Nephron progenitor cell (in vitro differentiated cells): ENCODE data around the gene INHBB.

Source experiments
- DNase-seq: peaks from one replicate; pipeline ENCODE4 v3.0.0; 2021
- H3K27ac Mint-ChIP-seq: 2 replicates; pipeline ENCODE4 v1.8.0; 2021; ENCODE audit warnings: mild to moderate bottlenecking, moderate library complexity, mixed read lengths
- H3K27me3 Mint-ChIP-seq: 2 replicates; pipeline ENCODE4 v1.8.0; 2021; ENCODE audit warnings: mild to moderate bottlenecking, low read depth, mixed read lengths; ENCODE audit not compliant: poor library complexity
- H3K36me3 Mint-ChIP-seq: 2 replicates; pipeline ENCODE4 v1.8.0; 2021; ENCODE audit warnings: low read depth, mixed read lengths
- H3K4me1 Mint-ChIP-seq: 2 replicates; pipeline ENCODE4 v1.8.0; 2021; ENCODE audit warnings: mixed read lengths
- H3K4me3 Mint-ChIP-seq: 2 replicates; pipeline ENCODE4 v1.8.0; 2021; ENCODE audit warnings: mild to moderate bottlenecking, moderate library complexity, mixed read lengths
- H3K9me3 Mint-ChIP-seq: 2 replicates; pipeline ENCODE4 v1.8.0; 2021; ENCODE audit warnings: mild to moderate bottlenecking, moderate library complexity, mixed read lengths
- CTCF ChIP-seq: fragments of 200-600 bp; sonication (generic); IDR thresholded peaks from 2 replicates; pipeline ENCODE4 v1.5.0; 2021; ENCODE audit warnings: antibody characterized with exemption

The INHBB gene

GRCh38 chr2:120371969-120372625, 26.2 kb downstream of the INHBB start:
- H3K27ac Mint-ChIP-seq, result no peak overlapping the region
- H3K36me3 Mint-ChIP-seq, result no peaks in the 10 kb centered on the region
- H3K9me3 Mint-ChIP-seq, result no peaks in the 10 kb centered on the region
- DNase-seq, result no peak
- TF ChIP-seq CTCF, result no peak
- H3K4me1 Mint-ChIP-seq, result peaks cover 19% of the 10 kb centered on the region
- peaks cover 40% of the 10 kb centered on the region for H3K27me3 Mint-ChIP-seq
- H3K4me3 Mint-ChIP-seq, result no peak overlapping the region

- Mint-ChIP-seq H3K4me1 (peaks cover 23% of the 10 kb centered on the region), H3K4me3 (no peak overlapping the region), H3K36me3 (no peaks in the 10 kb centered on the region), H3K27ac (no peak overlapping the region), H3K9me3 (no peaks in the 10 kb centered on the region), H3K27me3 (peaks cover 44% of the 10 kb centered on the region)
- TF ChIP-seq CTCF, result no peak
- no peak for DNase-seq
Measured at GRCh38 chr2:120372816-120373215, 26.9 kb downstream of the INHBB start.

- TF ChIP-seq CTCF, result no peak
- no peak overlapping the region for H3K4me3 Mint-ChIP-seq
- peaks cover 46% of the 10 kb centered on the region for H3K27me3 Mint-ChIP-seq
- peaks cover 23% of the 10 kb centered on the region for H3K4me1 Mint-ChIP-seq
- H3K27ac Mint-ChIP-seq, result no peak overlapping the region
- no peaks in the 10 kb centered on the region for H3K9me3 Mint-ChIP-seq
- H3K36me3 Mint-ChIP-seq, result no peaks in the 10 kb centered on the region
- DNase-seq, result no peak
Measured at GRCh38 chr2:120373424-120373823, 27.5 kb downstream of the INHBB start.

DNA sequence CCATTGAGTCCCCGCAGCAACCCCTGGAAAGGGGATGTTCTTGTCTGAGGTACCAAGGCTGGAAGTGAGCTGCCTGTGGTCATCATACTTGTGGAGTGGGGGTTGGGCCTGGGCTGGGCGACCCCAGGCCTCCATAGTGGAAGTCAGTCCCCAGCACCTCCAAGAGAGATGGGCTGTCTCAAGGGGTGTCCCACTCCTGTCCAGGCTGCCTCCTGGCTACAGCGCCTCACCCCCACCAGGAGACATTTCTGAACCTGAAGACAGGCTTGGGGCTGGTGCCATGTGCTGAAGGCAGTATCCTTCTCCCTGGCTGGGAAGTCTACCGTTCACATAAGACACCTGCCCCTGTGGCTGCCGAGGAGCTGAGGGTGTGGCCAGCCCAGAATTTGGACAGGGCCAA, 28.9 kb downstream of the INHBB start:
- peaks cover 35% of the 10 kb centered on the region for H3K27me3 Mint-ChIP-seq
- H3K4me3 Mint-ChIP-seq, result no peak overlapping the region
- no peaks in the 10 kb centered on the region for H3K9me3 Mint-ChIP-seq
- TF ChIP-seq CTCF, result no peak
- no peak for DNase-seq
- no peak overlapping the region for H3K27ac Mint-ChIP-seq
- H3K4me1 Mint-ChIP-seq, result peaks cover 23% of the 10 kb centered on the region
- H3K36me3 Mint-ChIP-seq, result no peaks in the 10 kb centered on the region

DNA sequence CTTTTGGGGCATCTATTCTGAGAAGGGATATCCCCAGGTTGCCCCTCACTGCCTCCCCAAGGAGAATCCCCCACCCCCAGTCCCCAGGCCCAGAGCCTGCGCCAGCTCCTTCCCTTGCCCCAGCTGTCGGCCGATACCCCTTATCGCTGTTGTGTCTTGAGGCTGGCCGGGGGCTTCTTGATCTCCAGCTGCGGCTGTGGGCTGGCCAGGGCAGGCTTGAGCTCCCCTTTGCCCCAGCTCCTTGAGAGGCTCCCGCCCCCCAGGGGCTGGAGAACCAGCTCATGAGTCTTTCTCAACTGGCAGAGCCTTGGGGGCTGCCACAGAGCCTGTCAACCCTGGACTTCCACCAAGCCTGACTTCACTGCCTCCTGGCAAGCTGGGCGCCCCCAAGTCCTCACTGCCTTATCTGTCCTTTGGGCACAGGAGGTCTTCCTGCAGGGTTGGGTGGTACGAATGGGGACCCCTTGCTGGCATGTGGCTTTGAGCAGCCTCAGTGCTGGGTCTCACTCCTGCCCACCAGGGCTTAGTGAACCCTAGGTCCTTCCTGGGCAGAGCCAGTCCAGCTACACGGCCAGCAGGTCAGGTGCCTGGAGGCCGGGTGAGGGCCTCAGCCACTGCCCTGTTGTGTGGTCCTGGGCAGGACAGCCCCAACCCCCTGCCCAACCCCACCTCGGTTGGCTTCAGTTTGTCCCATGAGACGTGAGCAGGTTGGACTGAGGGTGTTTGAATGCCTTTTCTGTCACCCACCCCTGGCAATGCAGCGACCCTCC, 29.5 kb downstream of the INHBB start:
- no peak overlapping the region for H3K27ac Mint-ChIP-seq
- no peak for DNase-seq
- peaks cover 37% of the 10 kb centered on the region for H3K27me3 Mint-ChIP-seq
- H3K4me1 Mint-ChIP-seq, result peaks cover 23% of the 10 kb centered on the region
- H3K36me3 Mint-ChIP-seq, result no peaks in the 10 kb centered on the region
- H3K9me3 Mint-ChIP-seq, result no peaks in the 10 kb centered on the region
- TF ChIP-seq CTCF, result no peak
- H3K4me3 Mint-ChIP-seq, result no peak overlapping the region

DNA sequence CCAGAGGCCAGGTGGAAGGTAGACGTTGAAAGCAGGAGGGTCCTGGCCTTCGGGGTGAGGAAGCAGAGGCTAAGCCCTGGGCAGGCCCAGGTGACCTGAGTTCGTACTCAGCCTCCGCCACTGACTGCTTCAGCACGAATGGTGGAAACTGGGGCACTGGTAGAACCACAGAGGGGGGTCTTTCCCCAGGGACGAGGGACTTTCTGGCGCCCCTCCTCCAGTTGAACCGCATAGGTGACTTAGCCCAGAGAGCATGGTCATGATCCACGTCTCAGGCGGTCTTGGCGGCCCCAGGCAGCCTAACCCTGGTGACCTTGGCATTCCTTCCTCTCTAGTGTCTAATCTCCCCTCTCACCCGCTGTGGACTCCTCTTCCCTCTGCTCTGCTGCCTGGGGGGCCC, 30.2 kb downstream of the INHBB start:
- no peak overlapping the region for H3K4me3 Mint-ChIP-seq
- no peaks in the 10 kb centered on the region for H3K36me3 Mint-ChIP-seq
- peak; percentile 26 for DNase-seq
- H3K9me3 Mint-ChIP-seq, result no peaks in the 10 kb centered on the region
- H3K27ac Mint-ChIP-seq, result no peak overlapping the region
- peaks cover 36% of the 10 kb centered on the region for H3K27me3 Mint-ChIP-seq
- TF ChIP-seq CTCF, result no peak
- H3K4me1 Mint-ChIP-seq, result peaks cover 23% of the 10 kb centered on the region
